OCI-LY1 (cell line): ENCODE data around the gene RHBDF2.

Source experiments
- H2AFZ ChIP-seq: fragments of 200-600 bp; sonication (generic), shearing (Covaris generic); 2 replicates; pipeline ENCODE4 v1.6.0; 2014; ENCODE audit warnings: antibody characterized with exemption, mild to moderate bottlenecking, low read length
- H3F3A ChIP-seq: fragments of 200-600 bp; sonication (generic), shearing (Covaris generic); 2 replicates; pipeline ENCODE4 v1.6.0; 2014; ENCODE audit warnings: mild to moderate bottlenecking, antibody characterized with exemption, low read length, moderate library complexity; ENCODE audit not compliant: insufficient read depth
- H3K27ac ChIP-seq: fragments of 200-600 bp; sonication (generic); 2 replicates; pipeline ENCODE4 v1.5.1; 2014; ENCODE audit warnings: low read length, mixed run types, mild to moderate bottlenecking, low read depth; ENCODE audit not compliant: poor library complexity, severe bottlenecking
- H3K27me3 ChIP-seq: fragments of 200-600 bp; sonication (generic); 2 replicates; pipeline ENCODE4 v1.6.0; 2014; ENCODE audit warnings: antibody characterized with exemption, mild to moderate bottlenecking, low read length, moderate library complexity; ENCODE audit not compliant: insufficient read depth
- H3K36me3 ChIP-seq: fragments of 200-600 bp; sonication (generic); 2 replicates; pipeline ENCODE4 v1.6.1; 2014; ENCODE audit warnings: mild to moderate bottlenecking, antibody characterized with exemption, low read length, moderate library complexity, mixed read lengths; ENCODE audit not compliant: insufficient read depth
- H3K4me1 ChIP-seq: fragments of 200-600 bp; sonication (generic); 2 replicates; pipeline ENCODE4 v1.5.1; 2014; ENCODE audit warnings: mild to moderate bottlenecking, low read length, moderate library complexity; ENCODE audit not compliant: insufficient read depth, severe bottlenecking
- H3K4me2 ChIP-seq: fragments of 200-600 bp; sonication (generic), shearing (Covaris generic); 2 replicates; pipeline ENCODE4 v1.6.1; 2014; ENCODE audit warnings: low read length
- H3K4me3 ChIP-seq: fragments of 200-600 bp; sonication (generic); 2 replicates; pipeline ENCODE4 v1.5.1; 2014; ENCODE audit warnings: low read length, low read depth, mild to moderate bottlenecking, mixed read lengths; ENCODE audit not compliant: poor library complexity, severe bottlenecking
- H3K79me2 ChIP-seq: fragments of 200-600 bp; shearing (Covaris generic); 2 replicates; pipeline ENCODE4 v1.6.1; 2016; ENCODE audit warnings: mixed run types, low read length, mixed read lengths; ENCODE audit not compliant: insufficient read depth
- H3K9ac ChIP-seq: fragments of 200-600 bp; sonication (generic), shearing (Covaris generic); 2 replicates; pipeline ENCODE4 v1.6.1; 2014; ENCODE audit warnings: mild to moderate bottlenecking, low read length, mixed read lengths
- H3K9me2 ChIP-seq: fragments of 200-600 bp; sonication (generic), shearing (Covaris generic); 2 replicates; pipeline ENCODE4 v1.6.1; 2014; ENCODE audit warnings: low read depth, mild to moderate bottlenecking, low read length, mixed read lengths
- H3K9me3 ChIP-seq: fragments of 200-600 bp; shearing (Covaris generic); 2 replicates; pipeline ENCODE4 v1.6.1; 2014; ENCODE audit warnings: low read length, mixed read lengths
- H4K20me1 ChIP-seq: fragments of 200-600 bp; sonication (generic), shearing (Covaris generic); 2 replicates; pipeline ENCODE4 v1.6.0; 2016; ENCODE audit warnings: mild to moderate bottlenecking, low read length; ENCODE audit not compliant: insufficient read depth
- EZH2 ChIP-seq: fragments of 200-600 bp; sonication (generic), shearing (Covaris generic); IDR thresholded peaks from 2 replicates; pipeline ENCODE4 v1.8.0; 2017; ENCODE audit warnings: borderline replicate concordance, mixed run types, mild to moderate bottlenecking, antibody characterized with exemption, low read length, moderate library complexity, mixed read lengths
- TF ChIP-seq, protein P1 (sequence below): fragments of 200-600 bp; sonication (generic), shearing (Covaris generic); IDR thresholded peaks from 2 replicates; pipeline ENCODE4 v1.5.1; 2017; ENCODE audit warnings: mild to moderate bottlenecking, antibody characterized with exemption, low read length, moderate library complexity, mixed read lengths

The RHBDF2 gene

DNA sequence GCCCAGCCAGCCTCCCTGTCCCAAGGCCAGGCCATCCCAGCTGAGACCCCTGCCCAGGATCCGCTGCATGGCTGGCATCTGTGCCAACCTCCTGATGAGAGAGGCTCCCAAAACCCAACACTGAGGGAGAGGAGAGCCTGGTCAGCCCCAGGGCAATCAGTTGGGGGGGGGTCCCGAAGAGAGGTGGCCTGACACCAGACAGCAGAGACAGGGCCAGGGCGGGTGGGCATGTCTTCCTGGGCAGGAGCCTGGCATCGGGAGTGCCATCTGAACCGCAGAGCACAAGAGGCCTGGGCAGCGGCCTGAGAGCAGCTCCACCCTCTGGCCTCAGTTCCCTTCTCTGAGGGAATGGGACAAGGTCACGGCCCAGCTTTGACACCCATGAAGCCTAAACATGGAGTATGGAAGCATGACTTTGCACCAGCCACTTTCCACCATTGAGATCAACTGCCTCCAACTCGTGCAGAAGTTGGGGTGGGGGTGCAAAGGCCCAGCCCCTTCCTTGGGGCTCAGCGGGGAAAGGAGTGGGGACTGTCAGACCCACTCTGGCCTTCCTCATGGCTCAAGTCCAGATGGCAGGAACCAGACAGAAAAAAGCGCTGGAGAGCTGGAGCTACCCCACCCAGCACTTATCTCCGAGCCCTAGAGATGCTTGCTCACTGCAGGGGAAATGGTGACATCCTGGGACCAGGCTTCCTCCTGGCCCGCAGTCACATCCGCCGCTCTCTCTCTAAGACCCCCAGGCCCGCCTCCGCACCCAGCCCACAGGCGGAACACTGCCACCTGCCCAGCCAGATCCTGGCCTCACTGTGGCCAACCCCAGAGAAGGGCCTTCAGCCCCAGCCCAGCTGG, 9.7 kb downstream of the RHBDF2 start:
- H3K9me3 ChIP-seq: no peaks in the 10 kb centered on the region
- peaks cover 38% of the 10 kb centered on the region for H3K4me1 ChIP-seq
- H3K79me2 ChIP-seq: no peaks in the 10 kb centered on the region
- no peaks in the 10 kb centered on the region for H3K9me2 ChIP-seq
- H2AFZ ChIP-seq: no peak overlapping the region
- no peak overlapping the region for H3K9ac ChIP-seq
- TF ChIP-seq EZH2: no peak
- TF ChIP-seq, protein P1, sequence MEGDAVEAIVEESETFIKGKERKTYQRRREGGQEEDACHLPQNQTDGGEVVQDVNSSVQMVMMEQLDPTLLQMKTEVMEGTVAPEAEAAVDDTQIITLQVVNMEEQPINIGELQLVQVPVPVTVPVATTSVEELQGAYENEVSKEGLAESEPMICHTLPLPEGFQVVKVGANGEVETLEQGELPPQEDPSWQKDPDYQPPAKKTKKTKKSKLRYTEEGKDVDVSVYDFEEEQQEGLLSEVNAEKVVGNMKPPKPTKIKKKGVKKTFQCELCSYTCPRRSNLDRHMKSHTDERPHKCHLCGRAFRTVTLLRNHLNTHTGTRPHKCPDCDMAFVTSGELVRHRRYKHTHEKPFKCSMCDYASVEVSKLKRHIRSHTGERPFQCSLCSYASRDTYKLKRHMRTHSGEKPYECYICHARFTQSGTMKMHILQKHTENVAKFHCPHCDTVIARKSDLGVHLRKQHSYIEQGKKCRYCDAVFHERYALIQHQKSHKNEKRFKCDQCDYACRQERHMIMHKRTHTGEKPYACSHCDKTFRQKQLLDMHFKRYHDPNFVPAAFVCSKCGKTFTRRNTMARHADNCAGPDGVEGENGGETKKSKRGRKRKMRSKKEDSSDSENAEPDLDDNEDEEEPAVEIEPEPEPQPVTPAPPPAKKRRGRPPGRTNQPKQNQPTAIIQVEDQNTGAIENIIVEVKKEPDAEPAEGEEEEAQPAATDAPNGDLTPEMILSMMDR: no peak
- no peak overlapping the region for H3K4me3 ChIP-seq
- H3K27me3 ChIP-seq: no peaks in the 10 kb centered on the region
- peak overlapping the region; percentile 42 for H3K27ac ChIP-seq
- no peaks in the 10 kb centered on the region for H3F3A ChIP-seq
- H3K36me3 ChIP-seq: no peaks in the 10 kb centered on the region
- no peak overlapping the region for H3K4me2 ChIP-seq
- no peaks in the 10 kb centered on the region for H4K20me1 ChIP-seq

DNA sequence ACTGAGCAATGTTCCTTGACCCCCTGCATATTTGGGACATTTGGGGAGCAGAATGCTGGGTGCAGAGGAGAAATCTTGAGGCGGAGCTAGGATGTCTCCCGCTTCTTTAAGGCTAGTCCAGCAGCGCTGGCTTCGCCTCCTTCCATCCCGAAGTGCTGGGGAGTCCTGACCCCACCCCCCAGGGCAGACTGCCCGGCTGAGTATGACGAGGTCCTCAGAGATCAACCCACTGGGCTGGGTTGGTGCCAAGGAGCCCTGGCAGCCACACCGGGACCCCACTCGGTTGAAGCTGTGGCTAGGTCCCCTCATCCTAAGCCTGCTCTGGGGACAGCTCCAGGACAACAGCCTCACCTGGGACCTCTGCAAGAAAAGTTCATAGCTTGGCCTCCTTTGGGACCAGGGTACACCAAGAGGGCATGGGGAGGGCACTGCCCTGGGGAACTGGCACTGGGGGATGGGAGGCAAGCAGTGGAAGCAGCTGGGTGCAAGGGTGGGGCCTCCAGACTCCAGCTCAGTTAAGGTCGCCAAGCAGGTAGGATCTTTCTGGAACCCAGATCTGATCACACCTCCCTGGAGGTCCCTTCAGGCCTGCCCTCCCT, 11.0 kb downstream of the RHBDF2 start:
- Histone ChIP-seq H3K79me2 (no peaks in the 10 kb centered on the region), H3K4me2 (no peak overlapping the region), H3K4me1 (peaks cover 45% of the 10 kb centered on the region), H3F3A (no peaks in the 10 kb centered on the region), H3K27me3 (no peaks in the 10 kb centered on the region), H3K9me3 (no peaks in the 10 kb centered on the region), H2AFZ (no peak overlapping the region), H3K36me3 (no peaks in the 10 kb centered on the region), H4K20me1 (no peaks in the 10 kb centered on the region), H3K9me2 (no peaks in the 10 kb centered on the region), H3K27ac (no peak overlapping the region), H3K9ac (no peak overlapping the region), H3K4me3 (no peak overlapping the region)
- TF ChIP-seq EZH2: no peak
- TF ChIP-seq, protein P1: no peak

DNA sequence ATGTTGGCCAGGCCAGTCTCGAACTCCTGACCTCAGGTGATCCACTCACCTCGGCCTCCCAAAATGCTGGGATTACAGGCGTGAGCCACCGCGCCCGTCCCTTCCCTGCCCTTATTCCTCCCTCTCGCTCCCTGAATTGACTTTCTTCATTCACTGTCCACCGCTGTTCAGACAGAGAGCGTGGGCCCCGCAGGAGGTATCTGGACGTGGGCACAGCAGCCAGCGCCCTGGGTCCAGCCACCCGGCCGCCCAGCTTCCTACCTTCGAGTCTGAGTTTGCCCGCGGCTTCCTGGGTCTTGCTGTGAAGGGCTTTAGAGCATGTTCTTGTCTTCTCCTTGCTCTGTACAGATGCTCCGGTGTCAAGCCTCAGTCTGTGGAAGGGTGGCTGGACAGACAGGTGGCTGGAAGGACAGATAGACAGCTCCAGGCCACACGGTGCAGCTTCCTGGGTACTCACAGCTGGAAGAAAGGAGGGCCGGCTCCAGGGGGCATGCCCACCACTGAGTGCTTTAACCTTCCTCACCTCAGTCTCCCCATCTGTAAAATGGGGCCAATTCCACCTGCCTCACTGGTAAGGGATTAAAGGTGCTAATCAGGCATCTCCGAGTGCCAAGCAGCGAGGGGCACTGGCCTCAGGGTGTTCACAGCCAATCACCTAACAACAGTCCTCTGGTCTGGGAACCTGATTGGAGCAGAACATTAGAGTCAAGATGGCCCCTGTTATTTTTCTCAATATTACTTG, 13.6 kb downstream of the RHBDF2 start:
- Histone ChIP-seq H3F3A (no peaks in the 10 kb centered on the region), H3K27ac (no peak overlapping the region), H3K4me2 (no peak overlapping the region), H3K9ac (no peak overlapping the region), H3K9me2 (no peaks in the 10 kb centered on the region), H3K4me3 (no peak overlapping the region), H3K9me3 (no peaks in the 10 kb centered on the region), H3K79me2 (no peaks in the 10 kb centered on the region), H2AFZ (no peak overlapping the region), H3K36me3 (no peaks in the 10 kb centered on the region), H4K20me1 (no peaks in the 10 kb centered on the region), H3K4me1 (peaks cover 43% of the 10 kb centered on the region), H3K27me3 (no peaks in the 10 kb centered on the region)
- TF ChIP-seq, protein P1: no peak
- TF ChIP-seq EZH2: no peak
